Loucy (cell line): ENCODE data around the gene RAPGEF5.

Source experiments
- H2AFZ ChIP-seq: fragments of 200-600 bp; sonication (generic); 2 replicates; pipeline ENCODE4 v1.6.0; 2016; ENCODE audit warnings: antibody characterized with exemption, mild to moderate bottlenecking, low read length, moderate library complexity
- H3F3A ChIP-seq: fragments of 200-600 bp; 2 replicates; pipeline ENCODE4 v1.6.0; 2016; ENCODE audit warnings: antibody characterized with exemption, low read depth, mild to moderate bottlenecking
- H3K27me3 ChIP-seq: fragments of 200-600 bp; sonication (generic); 2 replicates; pipeline ENCODE4 v1.6.1; 2014; ENCODE audit warnings: low read length, mild to moderate bottlenecking; ENCODE audit not compliant: insufficient read depth, poor library complexity, severe bottlenecking
- H3K36me3 ChIP-seq: fragments of 200-600 bp; sonication (generic); 2 replicates; pipeline ENCODE4 v1.6.1; 2016; ENCODE audit warnings: low read length; ENCODE audit not compliant: insufficient read depth
- H3K4me1 ChIP-seq: fragments of 200-600 bp; sonication (generic); 2 replicates; pipeline ENCODE4 v1.5.1; 2014; ENCODE audit warnings: low read length, mild to moderate bottlenecking; ENCODE audit not compliant: insufficient read depth, poor library complexity, severe bottlenecking
- H3K4me2 ChIP-seq: fragments of 200-600 bp; sonication (generic); 2 replicates; pipeline ENCODE4 v1.6.0; 2014; ENCODE audit warnings: antibody characterized with exemption, low read length, low read depth, mild to moderate bottlenecking; ENCODE audit not compliant: poor library complexity, severe bottlenecking
- H3K4me3 ChIP-seq: fragments of 200-600 bp; sonication (generic); 2 replicates; pipeline ENCODE4 v1.5.1; 2014; ENCODE audit warnings: low read length, mild to moderate bottlenecking, mixed read lengths; ENCODE audit not compliant: poor library complexity, severe bottlenecking
- H3K79me2 ChIP-seq: fragments of 200-600 bp; sonication (generic); 2 replicates; pipeline ENCODE4 v1.6.1; 2014; ENCODE audit warnings: low read length; ENCODE audit not compliant: insufficient read depth
- H3K9ac ChIP-seq: fragments of 200-600 bp; sonication (generic); 2 replicates; pipeline ENCODE4 v1.6.0; 2014; ENCODE audit warnings: mild to moderate bottlenecking, low read depth, low read length, moderate library complexity; ENCODE audit not compliant: poor library complexity, severe bottlenecking
- H3K9me2 ChIP-seq: fragments of 200-600 bp; sonication (generic); replicated peaks from 2 replicates; pipeline ENCODE4 v1.6.1; 2016; ENCODE audit warnings: low read depth, low read length, mixed read lengths
- H3K9me3 ChIP-seq: fragments of 200-600 bp; sonication (generic); 2 replicates; pipeline ENCODE4 v1.6.1; 2014; ENCODE audit warnings: mild to moderate bottlenecking, antibody characterized with exemption, low read length, low read depth; ENCODE audit not compliant: insufficient read depth
- H4K20me1 ChIP-seq: fragments of 200-600 bp; sonication (generic); 2 replicates; pipeline ENCODE4 v1.6.0; 2014; ENCODE audit warnings: antibody characterized with exemption, low read length, mild to moderate bottlenecking; ENCODE audit not compliant: insufficient read depth, poor library complexity, severe bottlenecking
- CTCF ChIP-seq: fragments of 200-600 bp; sonication (generic); conservative IDR thresholded peaks from 2 replicates; pipeline ENCODE4 v1.5.1; 2014; ENCODE audit warnings: mild to moderate bottlenecking, antibody characterized with exemption, low read length
- EZH2phosphoT487 ChIP-seq: fragments of 200-600 bp; IDR thresholded peaks from 2 replicates; pipeline ENCODE4 v1.6.1; 2018; ENCODE audit warnings: antibody characterized with exemption, mild to moderate bottlenecking, moderate library complexity, borderline replicate concordance

RAPGEF5 gene

GRCh38 chr7:22124941-22125340 lies 232.0 kb downstream of the RAPGEF5 start:
- Histone ChIP-seq H3K9me2 (no peaks in the 10 kb centered on the region), H3F3A (no peaks in the 10 kb centered on the region), H3K4me2 (no peak overlapping the region), H3K79me2 (no peaks in the 10 kb centered on the region), H4K20me1 (no peaks in the 10 kb centered on the region), H3K9ac (no peak overlapping the region), H3K9me3 (no peaks in the 10 kb centered on the region), H3K4me3 (no peak overlapping the region), H3K27me3 (no peaks in the 10 kb centered on the region), H3K4me1 (peaks cover 34% of the 10 kb centered on the region), H2AFZ (no peak overlapping the region), H3K36me3 (no peaks in the 10 kb centered on the region)
- TF ChIP-seq CTCF = no peak

- H3K9me2 ChIP-seq = no peaks in the 10 kb centered on the region
- no peak overlapping the region for H2AFZ ChIP-seq
- no peaks in the 10 kb centered on the region for H4K20me1 ChIP-seq
- peak overlapping the region; percentile 31 for H3K9ac ChIP-seq
- H3F3A ChIP-seq = no peaks in the 10 kb centered on the region
- peak overlapping the region; percentile 55 for H3K4me2 ChIP-seq
- no peaks in the 10 kb centered on the region for H3K79me2 ChIP-seq
- H3K36me3 ChIP-seq = no peaks in the 10 kb centered on the region
- H3K9me3 ChIP-seq = no peaks in the 10 kb centered on the region
- no peaks in the 10 kb centered on the region for H3K27me3 ChIP-seq
- TF ChIP-seq CTCF = no peak
- TF ChIP-seq EZH2phosphoT487 = no peak
- H3K4me3 ChIP-seq = no peak overlapping the region
- peaks cover 34% of the 10 kb centered on the region for H3K4me1 ChIP-seq
These were observed 233.8 kb downstream of the RAPGEF5 start for GRCh38 chr7:22123139-22123538.

DNA sequence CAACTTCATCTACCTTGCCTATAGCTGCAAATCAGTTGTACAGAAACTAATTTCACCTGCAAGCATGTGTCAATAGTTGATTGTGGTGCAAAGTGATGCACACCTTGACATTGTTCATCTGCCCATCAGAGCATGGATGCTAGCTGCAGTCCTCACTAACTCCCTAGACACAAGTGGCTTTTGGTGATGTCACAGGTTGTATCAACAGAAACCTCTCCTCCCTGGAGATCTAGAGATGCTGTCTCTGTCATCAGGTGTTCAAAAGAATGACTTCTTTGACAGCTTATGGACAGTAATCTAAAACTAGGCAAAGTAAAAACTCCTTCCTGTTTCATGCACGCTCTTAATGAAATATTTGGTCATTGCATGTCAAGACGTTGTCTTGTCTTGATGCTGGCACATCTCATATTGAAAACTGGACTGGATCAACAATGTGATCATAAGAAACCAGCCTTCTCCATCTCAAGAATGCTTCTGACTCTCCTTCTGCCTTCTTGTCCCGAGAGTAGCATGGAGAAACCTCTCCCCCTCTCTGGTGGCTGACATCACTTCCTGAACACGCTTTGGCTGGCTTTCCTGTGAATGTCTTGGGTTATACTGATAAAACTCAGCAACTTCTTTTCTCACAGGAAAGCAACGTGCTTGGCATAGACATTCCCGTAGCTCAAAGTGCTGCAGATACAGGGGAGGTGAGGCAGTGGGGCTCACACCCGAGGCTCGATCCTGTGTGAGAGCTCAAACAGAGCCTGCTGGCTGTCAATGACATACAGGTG lies 235.1 kb downstream of the RAPGEF5 start:
- H2AFZ ChIP-seq = peak overlapping the region; percentile 34
- H4K20me1 ChIP-seq = no peaks in the 10 kb centered on the region
- no peaks in the 10 kb centered on the region for H3K9me2 ChIP-seq
- peaks cover 34% of the 10 kb centered on the region for H3K4me1 ChIP-seq
- TF ChIP-seq EZH2phosphoT487 (no peak), CTCF (no peak)
- no peaks in the 10 kb centered on the region for H3F3A ChIP-seq
- H3K4me2 ChIP-seq = peak overlapping the region; percentile 55
- H3K36me3 ChIP-seq = no peaks in the 10 kb centered on the region
- no peaks in the 10 kb centered on the region for H3K79me2 ChIP-seq
- peak overlapping the region; percentile 31 for H3K9ac ChIP-seq
- no peaks in the 10 kb centered on the region for H3K27me3 ChIP-seq
- H3K9me3 ChIP-seq = no peaks in the 10 kb centered on the region
- H3K4me3 ChIP-seq = peak overlapping the region; percentile 51
